ENCODE data around the gene AFAP1L2.

Gene AFAP1L2

DNA sequence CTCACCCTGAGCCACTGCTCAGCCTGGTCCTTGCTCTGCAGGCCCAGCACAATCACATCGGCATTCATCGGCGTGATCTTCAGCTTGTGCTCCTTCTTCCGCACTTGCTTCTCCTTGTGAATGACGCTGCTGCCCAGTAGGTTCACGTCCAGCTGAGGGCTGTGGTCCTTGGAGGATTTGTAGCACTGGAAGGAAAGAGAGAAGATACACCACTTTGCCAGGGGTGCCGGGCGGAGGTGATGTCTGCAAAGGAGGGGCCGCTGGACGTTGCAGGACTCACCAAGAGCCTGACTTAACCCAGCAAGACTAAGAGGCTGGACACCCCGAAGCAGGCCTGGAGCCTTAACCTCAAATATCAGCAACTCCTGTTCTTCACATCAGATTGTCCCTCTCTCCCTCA, 90.4 kb downstream of the AFAP1L2 start:
- DNase-seq (ENCODE audit: low read depth in 2 of 2), result no peak

DNA sequence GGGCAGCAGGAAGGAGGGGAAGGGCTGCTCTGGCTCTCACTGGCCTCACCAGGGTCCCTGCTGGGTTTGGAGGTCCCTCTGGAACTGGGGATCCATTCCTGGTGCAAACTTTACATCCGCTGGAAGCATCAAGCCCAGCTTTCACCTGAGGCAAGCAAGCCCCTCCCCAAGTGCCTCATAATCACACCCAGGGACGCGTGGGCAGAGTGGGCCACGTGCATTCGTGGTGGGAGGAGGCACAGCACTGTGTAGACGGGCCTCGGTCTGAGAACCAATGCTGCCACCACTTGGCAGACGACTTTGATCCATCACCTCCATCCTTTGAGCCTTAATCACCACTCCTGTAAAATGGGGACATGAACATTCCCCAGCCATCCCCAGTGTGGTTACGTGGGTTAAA, 91.2 kb downstream of the AFAP1L2 start:
- no peak for DNase-seq (ENCODE audit: low read depth in 2 of 2)

DNA sequence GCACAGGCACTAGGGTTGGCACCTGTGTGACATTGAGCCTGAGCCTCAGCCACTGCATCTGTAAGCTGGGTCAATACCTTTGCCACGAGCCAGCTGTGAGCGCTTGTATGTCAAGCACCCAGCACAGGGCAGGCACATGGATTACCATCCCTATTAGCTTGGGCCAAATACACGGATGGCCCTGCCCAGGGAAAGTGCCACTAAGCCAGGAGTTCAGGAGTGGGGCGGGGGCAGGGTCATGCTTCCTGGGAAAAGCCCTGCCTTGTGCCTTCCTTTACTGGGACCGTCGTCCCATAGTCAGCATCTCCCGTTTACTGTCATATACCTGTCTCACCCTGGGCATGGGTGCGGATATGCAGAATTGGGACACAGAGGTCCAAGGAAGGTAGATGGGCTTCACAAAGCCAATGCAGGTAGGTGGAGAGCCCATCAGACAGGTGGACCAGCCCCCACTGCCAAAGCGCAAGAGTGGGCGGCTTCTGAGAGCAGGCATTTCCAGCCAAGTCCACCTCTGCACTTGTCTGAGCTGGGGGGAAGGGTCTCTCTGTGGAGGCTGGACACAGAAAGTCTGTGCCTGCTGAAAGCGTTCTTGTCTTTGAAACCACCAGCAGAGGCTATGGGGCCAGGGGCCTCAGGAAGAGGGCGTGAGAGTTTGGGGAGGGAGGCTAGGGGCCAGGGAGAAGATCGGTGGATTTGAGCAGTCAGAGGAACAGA, 92.6 kb downstream of the AFAP1L2 start:
- no peak for DNase-seq (ENCODE audit: low read depth in 2 of 2)

DNA sequence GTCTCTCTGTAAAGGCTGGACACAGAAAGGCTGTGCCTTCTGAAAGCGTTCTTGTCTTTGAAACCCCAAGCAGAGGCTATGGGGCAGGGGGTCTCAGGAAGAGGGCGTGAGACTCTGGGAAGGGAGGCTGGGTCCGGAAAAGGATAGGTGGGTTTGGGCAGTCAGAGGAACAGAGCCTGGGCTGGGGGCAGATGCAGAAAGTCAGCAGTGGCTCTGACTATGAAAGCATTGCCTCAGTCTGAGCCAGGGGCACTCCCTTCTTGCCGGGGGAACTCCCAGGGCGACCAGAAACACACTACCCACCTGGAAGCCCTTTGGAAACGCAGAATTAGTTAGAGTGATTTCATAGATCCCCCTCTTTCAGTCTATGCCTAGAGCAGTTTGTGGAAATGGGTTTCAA, 93.3 kb downstream of the AFAP1L2 start:
- DNase-seq (ENCODE audit: low read depth in 2 of 2), result no peak

DNA sequence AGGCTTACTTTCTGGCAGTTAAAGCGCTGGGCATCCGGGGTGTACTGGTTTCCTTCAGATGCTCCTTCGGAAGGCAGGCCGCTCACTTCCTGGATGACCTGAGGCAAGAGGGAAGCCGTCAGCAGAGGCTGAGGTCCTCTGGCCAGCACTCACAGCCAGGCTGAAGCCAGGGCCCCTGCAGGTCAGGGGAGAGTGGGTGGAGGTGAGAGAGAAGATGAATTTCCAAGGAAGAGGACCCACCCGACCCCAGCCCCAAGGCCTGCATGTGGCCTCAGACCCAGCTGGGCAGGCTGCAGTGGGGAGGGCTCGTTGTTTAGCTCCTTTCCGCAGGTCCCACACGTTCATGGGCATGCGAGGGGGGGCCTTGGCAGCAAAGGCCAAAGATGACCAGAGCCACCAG, 94.0 kb downstream of the AFAP1L2 start:
- DNase-seq (ENCODE audit: low read depth in 2 of 2), result no peak

DNA sequence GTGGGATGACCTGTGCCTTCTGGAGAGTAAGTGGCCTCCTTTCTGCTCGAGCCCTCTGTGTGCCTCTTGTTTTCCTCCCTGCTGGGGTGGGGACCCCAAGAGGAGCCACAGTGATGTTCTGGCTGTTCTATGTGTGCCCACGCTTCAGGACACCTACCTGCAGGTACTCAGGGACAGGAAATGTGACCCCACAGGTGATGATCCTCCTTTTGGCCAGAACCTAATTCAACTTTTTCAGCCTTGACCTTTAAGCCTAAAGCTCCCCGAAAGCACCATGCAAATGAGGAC, 95.0 kb downstream of the AFAP1L2 start:
- DNase-seq (ENCODE audit: low read depth in 2 of 2), result no peak

DNA sequence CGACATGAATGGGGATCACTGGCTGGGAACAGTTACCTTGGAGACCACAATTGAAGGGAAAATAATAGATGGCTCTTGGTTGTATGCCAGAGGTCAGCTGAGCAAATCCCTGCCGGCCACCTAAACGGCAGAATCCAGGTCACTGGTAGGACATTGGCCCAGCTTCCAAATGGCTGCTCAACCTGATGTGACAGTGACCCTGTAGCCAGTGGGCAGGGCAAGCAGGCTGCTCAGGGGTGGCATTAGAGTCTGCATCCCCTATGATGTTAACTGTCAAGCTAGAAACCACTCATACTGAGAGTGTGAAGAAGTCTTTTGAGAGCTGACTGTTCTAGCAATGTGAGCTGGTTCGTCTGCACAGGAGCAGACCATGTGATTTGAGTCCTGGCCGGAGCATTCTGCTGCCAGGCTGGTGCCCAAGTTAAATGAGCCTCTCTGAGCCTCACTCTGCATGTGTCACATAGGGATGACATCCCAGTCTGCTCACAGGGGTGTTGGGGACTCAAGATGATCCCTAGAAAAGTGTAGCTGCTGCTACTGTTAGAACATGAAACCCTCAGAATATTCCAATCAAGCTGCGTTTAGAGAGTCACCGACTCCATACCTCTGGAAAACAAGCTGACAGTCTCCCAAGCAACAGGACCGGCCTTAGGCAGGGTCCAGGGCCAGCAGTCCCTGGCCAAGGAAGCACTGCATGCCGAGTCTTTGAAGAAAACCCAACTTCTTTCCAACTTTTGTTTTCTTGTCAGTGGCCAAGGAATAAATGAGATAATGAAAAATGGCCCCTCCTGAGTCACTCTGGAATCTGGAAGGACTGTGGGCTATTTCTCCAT, 95.6 kb downstream of the AFAP1L2 start:
- DNase-seq (ENCODE audit: low read depth in 2 of 2), result no peak

DNA sequence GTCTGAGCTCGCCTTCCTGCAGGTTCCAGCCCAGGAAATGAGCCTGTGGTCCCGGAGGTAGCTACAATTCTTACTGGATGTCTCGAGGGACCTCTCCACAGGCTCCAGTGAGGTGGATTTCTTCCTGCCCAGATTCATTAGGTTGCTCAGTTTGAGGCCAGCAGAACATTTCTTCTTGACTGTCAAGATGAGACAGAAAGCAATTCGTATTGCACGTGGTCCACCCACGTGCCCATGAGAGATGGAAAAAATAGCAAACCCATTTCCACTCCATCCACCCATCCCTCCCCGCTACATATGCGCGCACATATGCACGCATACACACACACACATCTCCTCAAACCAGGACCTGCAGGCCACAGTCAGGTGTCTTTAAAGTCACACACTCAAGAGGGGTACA, 96.6 kb downstream of the AFAP1L2 start:
- DNase-seq (ENCODE audit: low read depth in 2 of 2), result no peak

DNA sequence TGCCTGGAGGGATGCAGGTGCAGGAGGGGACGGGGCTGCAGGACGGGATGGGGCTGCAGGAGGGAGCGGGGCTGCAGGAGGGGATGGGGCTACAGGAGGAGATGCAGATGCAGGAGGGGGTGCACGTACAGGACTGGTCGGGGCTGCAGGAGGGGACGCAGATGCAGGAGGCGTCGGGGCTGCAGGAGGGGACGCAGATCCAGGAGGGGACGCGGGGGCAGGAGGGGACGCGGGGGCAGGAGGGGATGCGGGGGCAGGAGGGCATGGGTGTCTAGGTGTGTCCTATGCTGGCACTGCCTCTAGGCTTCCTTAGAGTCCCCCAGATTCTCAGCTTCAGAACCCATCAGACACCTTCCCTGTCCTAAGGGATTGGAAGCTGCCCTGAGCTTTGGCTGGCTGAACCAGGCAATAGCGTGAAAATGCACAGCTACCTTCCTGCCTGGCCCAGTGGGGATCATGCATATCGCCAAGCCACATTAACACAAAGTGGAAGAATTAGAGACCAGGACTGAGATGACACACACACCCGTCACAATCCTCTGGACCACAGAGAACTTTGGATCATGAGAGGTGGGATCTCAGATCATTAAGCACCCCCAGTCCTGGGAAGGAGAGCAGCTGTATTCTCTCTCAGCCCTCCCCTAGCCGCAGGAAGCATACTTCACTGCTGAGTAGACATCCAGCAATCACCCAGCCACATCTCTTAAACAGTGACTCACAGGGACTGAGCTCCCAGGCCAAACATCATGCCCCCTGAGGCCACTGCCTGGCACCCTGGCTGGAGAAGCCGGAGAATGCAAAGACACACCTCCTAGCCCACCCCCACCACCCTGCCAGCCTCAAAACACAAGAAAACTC, 98.0 kb downstream of the AFAP1L2 start:
- no peak for DNase-seq (ENCODE audit: low read depth in 2 of 2)

DNA sequence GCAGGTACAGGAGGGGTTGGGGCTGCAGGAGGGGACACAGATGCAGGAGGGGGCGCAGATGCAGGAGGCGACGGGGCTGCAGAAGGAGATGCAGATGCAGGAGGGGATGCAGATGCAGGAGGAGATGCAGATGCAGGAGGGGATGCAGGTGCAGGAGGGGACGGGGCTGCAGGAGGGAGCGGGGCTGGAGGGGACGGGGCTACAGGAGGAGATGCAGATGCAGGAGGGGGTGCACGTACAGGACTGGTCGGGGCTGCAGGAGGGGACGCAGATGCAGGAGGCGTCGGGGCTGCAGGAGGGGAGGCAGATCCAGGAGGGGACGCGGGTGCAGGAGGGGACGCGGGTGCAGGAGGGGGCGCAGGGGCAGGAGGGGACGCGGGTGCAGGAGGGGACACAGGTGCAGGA, 98.8 kb downstream of the AFAP1L2 start:
- DNase-seq (ENCODE audit: low read depth in 2 of 2), result no peak

DNA sequence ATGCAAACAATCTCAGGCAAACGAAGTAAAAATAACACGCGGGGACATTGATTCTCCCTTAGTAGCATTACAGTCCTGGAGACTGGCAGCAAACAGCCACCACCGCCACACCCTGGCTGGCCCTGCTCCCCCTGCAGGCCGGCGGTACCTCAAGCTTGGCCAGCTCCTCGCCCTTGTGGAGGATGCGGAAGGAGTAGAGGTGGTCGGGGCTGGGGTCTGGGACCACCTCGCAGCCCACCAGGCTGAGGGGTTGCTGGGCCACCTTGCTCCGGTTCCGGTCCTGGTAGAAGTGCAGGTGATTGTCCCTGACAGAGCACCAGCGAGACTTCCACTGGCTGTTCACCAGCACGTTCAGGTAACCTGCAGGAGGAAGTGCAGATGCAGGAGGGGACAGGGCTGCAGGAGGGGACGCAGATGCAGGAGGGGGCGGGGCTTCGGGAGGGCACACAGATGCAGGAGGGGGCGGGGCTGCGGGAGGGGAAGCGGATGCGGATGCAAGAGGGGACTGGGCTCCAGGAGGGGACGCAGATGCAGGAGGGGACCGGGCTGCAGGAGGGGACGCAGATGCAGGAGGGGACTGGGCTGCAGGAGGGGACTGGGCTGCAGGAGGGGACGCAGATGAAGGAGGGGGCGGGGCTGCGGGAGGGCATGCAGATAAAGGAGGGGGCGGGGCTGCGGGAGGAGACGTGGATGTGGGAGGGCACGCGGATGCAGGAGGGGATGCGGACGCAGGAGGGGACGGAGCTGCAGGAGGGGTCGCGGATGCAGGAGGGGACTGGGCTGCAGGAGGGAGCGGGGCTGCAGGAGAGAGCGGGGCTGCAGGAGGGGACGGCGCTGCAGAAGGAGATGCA, 99.5 kb downstream of the AFAP1L2 start:
- peak; percentile 53 to 55 for DNase-seq (ENCODE audit: low read depth in 2 of 2)

DNA sequence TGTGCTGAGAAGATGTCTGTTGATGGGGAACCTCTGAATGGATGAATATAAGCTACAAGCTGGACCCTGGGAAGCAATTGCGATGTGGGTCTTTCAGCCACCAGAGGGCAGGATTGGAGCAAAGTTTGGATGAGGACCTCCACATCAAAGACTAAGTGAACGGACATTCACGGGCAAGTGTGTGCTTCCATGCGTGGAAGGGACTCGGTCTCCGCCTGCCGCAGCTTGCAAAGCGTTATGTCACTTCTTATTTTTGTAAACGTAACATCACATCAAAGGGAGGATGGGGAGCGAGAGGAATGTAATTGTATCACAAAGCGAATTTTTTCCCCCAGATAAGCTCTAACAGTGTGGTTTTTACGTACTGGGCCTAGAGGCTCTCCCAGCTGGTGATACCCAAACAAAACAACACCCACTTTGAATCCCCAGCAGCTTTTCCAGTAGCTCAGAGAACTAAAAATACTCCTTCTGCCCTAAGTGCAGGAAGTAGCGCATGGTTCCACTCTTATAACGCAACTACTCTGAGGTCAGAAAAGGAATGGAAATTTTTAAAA, 100.2 kb downstream of the AFAP1L2 start:
- peak; percentile 64 for DNase-seq (ENCODE audit: low read depth in 2 of 2)

DNA sequence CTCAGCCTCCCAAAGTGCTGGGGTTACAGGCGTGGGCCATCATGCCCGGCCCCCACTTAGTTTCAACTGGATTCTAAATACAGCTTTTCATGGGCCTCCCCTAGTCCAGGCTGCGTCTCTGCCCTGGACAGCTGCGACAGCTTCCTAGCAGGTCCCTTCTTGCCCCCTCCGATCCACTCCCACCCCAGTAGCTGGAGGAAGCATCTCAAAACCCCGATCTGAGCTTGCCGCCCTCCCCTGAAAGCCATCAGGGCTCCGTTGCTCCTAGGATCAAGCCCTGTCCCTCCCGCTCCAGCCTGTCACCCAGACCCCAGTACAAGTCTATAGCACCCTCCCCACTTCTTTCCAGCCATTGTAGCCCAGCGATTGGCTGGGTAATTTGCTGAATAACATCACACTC, 100.7 kb downstream of the AFAP1L2 start:
- no peak for DNase-seq (ENCODE audit: low read depth in 2 of 2)

DNA sequence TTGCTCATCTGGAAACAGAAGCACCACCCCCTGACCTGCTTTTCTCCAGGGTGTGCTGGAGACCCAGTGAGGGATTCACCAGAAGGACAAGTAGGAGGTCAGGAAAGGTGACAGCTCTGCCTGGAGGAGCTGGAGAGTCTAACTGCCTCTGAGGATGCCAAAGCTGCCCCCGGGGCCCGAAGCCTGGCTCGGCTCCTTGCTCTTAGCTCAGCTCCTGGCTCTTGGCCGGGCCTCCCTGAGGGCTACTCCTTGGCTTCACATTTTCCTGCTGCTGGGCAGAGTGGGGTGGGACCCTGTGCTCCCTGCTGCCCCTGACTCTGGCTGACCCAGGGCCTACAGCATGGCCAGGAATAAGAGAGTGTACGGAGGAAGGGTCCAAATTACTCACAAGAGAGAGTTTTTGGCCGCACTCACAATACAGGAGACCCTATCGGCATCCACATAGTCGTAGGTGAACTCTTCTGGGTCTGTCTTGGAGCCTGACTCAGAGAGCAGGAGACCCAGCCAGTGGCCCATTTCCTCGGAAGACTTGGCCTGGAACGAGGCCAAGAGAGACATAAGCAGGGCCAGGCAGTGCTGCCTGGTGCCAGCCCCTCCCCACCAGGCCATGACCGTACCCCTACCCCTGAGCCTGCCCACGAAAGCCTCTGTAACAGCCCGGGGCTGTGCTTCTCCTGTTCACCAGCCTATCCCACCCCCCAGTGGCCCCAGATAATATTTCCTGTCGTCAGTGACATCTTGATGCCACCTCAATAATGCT, 102.2 kb downstream of the AFAP1L2 start:
- no peak for DNase-seq (ENCODE audit: low read depth in 2 of 2)

DNA sequence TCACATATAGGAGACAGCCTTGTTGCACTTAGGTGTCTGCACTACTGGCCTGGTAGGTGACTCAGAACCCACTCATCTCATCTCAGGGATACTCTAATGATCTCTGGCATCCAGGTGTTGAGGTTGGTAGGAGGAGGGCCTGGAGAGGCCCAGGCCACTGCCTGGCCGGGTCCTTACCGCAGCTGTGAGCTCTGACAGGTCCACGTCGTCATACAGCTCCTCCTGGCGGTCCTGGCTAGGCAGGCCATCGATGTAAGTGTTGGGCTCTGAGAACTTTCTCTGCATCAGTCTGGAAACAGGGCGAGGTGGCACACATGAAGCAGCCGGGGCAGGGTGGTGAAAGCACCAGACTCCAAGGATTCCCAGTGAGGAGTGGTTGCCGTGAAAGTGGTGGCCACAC, 103.1 kb downstream of the AFAP1L2 start:
- no peak for DNase-seq (ENCODE audit: low read depth in 2 of 2)

DNA sequence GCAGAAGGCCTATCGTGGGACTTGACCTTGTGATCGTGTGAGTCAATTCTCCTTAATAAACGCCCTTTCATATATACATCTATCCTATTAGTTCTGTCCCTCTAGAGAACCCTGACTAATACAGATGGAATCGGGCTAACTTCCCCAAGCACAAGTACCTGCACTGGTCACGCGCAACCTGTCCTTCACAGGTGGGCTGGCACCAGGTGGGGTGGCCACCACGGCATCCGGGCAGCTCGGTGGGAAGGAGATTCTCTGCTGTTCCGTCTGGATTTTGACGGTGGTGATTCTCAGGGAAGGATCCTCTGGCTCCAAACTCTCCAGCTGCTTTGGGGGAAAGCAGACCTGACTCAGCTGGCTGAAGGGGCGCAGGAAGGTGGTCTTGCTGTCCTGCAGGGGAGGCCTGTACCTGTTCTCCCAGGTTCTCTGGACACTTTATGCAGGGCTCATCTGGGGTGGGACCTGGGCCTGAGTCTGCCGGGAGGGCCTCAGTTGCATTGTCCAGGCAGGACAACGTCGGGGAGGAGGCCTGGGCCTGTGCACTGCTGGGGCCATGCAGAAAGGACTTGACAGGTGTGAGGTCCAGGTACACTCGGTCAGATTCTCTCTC, 104.2 kb downstream of the AFAP1L2 start:
- DNase-seq (ENCODE audit: low read depth in 2 of 2), result no peak

DNA sequence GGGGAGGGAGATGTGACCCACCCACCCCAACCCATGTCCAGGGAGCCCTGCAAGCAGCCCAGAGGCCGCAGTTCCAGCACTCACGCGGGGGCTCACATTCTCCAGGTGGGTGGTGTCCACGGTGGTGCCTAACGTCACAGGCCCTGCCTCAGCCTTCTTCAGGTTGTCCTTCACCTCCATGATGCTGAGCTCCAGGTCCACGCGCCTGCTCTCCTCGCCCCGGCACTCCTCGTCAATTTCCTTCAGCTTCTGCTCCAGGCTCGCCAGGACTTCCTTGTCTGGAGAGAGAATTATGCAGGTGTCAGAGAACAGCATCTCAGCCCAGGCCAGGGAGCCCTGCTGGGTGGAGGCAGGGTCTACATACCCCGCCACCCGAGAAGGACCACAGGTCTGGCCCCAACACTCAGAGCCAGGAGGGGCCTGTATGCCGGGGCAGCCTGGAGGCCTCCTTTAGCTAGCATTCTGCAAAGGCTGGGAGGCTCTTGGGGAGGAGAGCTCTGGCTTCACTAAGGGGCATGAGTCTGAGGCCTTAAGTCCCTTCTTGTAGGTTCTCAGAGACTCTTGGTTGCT, 107.1 kb downstream of the AFAP1L2 start:
- no peak for DNase-seq (ENCODE audit: low read depth in 2 of 2)

DNA sequence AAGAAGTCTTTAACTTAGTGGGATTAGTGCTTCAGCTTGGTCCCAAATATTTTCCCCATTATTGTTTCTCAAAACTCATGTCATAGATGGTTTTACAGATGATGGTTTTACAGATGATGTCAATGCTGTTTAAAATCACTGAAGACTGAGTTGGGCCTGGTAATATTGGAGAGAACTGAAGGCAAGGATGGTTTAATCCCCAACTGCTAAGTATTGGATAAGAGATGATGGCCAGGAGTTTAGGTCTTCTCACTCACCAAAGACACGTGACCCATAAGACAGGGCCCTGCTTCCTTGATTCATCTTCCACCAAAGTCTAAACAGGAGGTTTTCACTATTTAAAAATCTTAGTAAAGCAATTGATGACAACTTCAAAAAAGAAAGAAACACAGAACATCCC, 108.9 kb downstream of the AFAP1L2 start:
- no peak for DNase-seq (ENCODE audit: low read depth in 2 of 2)

DNA sequence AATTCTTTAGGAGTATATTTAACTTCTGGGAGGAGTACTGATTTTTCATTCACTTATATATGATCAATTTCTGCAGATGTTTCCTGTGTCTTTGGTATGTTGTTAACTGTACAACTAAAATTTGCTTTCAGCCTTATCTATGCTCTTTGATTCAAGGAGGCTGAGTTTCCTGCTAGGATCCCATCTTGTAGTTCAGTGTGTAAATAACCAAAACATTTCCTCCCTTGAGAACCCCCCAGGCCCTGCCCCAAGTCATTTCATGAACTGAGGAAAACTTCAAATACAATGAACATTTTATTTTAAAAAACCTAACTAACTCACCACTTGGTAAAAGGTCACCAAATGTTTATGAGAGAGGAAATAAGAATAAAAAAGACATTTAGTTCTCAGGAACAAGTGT, 109.8 kb downstream of the AFAP1L2 start:
- DNase-seq (ENCODE audit: low read depth in 2 of 2), result no peak

DNA sequence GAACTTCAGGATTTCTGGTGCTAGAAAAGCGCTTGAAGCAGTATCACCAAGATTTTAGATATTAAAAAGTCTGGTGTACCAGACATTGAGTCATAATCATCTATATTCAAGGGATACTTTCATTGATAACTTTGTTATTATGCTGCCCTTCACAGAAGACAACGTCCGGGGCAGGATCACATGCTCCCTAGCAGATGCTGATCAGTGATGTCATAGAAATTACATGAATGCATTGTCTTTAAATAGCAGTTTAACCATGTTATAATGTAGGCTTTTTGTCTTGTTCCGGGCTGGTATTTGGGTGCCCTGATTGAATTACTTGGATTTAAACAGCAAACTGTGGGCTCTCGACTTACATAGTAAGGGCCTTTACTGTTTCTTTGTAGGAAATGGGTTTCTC, 111.2 kb downstream of the AFAP1L2 start:
- DNase-seq (ENCODE audit: low read depth in 2 of 2), result no peak

All from stimulated activated CD4-positive, alpha-beta T cell treated with anti-CD3 and anti-CD28 coated beads, Interleukin-4, amount 100 ng/mL, for 48 hours (primary cell).